T-helper 1 cell treated with Interleukin-12 subunit alpha and Interleukin-12 subunit beta and Interleukin-4 antibody, amounts not matched to agents 30 μg/mL and 1 μg/mL, for 36 hours (primary cell): ENCODE measurements around the gene SBNO2.
"Not testable (repeated sequence)": the region's sequence is repeated elsewhere in the genome, so short reads cannot be mapped to it uniquely, and the experiment has no call there.

Experiments
- H3K27ac Mint-ChIP-seq: one replicate; pipeline ENCODE4 v1.8.0; 2021; ENCODE audit warnings: mild to moderate bottlenecking, mixed read lengths
- H3K27me3 Mint-ChIP-seq: one replicate; pipeline ENCODE4 v1.8.0; 2021; ENCODE audit warnings: low read depth, mixed read lengths
- H3K36me3 Mint-ChIP-seq: one replicate; pipeline ENCODE4 v1.8.0; 2021; ENCODE audit warnings: low read depth, mixed read lengths
- H3K4me1 Mint-ChIP-seq: one replicate; pipeline ENCODE4 v1.8.0; 2021; ENCODE audit warnings: low read depth, mixed read lengths
- H3K4me3 Mint-ChIP-seq: one replicate; pipeline ENCODE4 v1.8.0; 2021; ENCODE audit warnings: mild to moderate bottlenecking, moderate library complexity, mixed read lengths
- H3K9me3 Mint-ChIP-seq: one replicate; pipeline ENCODE4 v1.8.0; 2021; ENCODE audit warnings: mixed read lengths

SBNO2 gene

GRCh38 chr19:1129084-1129483 is 45.0 kb downstream of the SBNO2 start:
- H3K9me3 Mint-ChIP-seq, H3K27me3 Mint-ChIP-seq, H3K27ac Mint-ChIP-seq: not testable (repeated sequence)
- Mint-ChIP-seq H3K4me1 (peaks cover 15% of the 10 kb centered on the region), H3K36me3 (peaks cover 18% of the 10 kb centered on the region), H3K4me3 (peak overlapping the region; percentile 7)

GRCh38 chr19:1128106-1128505 is 46.0 kb downstream of the SBNO2 start:
- peaks cover 11% of the 10 kb centered on the region for H3K4me1 Mint-ChIP-seq
- no peak overlapping the region for H3K4me3 Mint-ChIP-seq
- H3K36me3 Mint-ChIP-seq, result peaks cover 22% of the 10 kb centered on the region
- no peaks in the 10 kb centered on the region for H3K27me3 Mint-ChIP-seq
- H3K27ac Mint-ChIP-seq, result no peak overlapping the region
- H3K9me3 Mint-ChIP-seq, result no peaks in the 10 kb centered on the region

GRCh38 chr19:1126984-1127760 is 46.9 kb downstream of the SBNO2 start:
- no peaks in the 10 kb centered on the region for H3K9me3 Mint-ChIP-seq
- no peak overlapping the region for H3K4me3 Mint-ChIP-seq
- peaks cover 26% of the 10 kb centered on the region for H3K36me3 Mint-ChIP-seq
- H3K27ac Mint-ChIP-seq, result no peak overlapping the region
- H3K27me3 Mint-ChIP-seq, result no peaks in the 10 kb centered on the region
- peaks cover 13% of the 10 kb centered on the region for H3K4me1 Mint-ChIP-seq

- Mint-ChIP-seq H3K27me3 (no peaks in the 10 kb centered on the region), H3K27ac (no peak overlapping the region), H3K9me3 (no peaks in the 10 kb centered on the region), H3K4me1 (peaks cover 15% of the 10 kb centered on the region), H3K36me3 (peaks cover 32% of the 10 kb centered on the region), H3K4me3 (no peak overlapping the region)
Measured at GRCh38 chr19:1125601-1126467, 48.2 kb downstream of the SBNO2 start.

- Mint-ChIP-seq H3K27ac (no peak overlapping the region), H3K9me3 (no peaks in the 10 kb centered on the region), H3K4me3 (no peak overlapping the region), H3K27me3 (no peaks in the 10 kb centered on the region), H3K4me1 (peaks cover 11% of the 10 kb centered on the region), H3K36me3 (peaks cover 25% of the 10 kb centered on the region)
Measured at GRCh38 chr19:1123885-1124677, 50.0 kb downstream of the SBNO2 start.

- no peak overlapping the region for H3K4me3 Mint-ChIP-seq
- no peak overlapping the region for H3K27ac Mint-ChIP-seq
- H3K36me3 Mint-ChIP-seq, result peaks cover 25% of the 10 kb centered on the region
- peaks cover 11% of the 10 kb centered on the region for H3K4me1 Mint-ChIP-seq
- no peaks in the 10 kb centered on the region for H3K9me3 Mint-ChIP-seq
- no peaks in the 10 kb centered on the region for H3K27me3 Mint-ChIP-seq
Measured at GRCh38 chr19:1123381-1123780, 50.7 kb downstream of the SBNO2 start.

- no peaks in the 10 kb centered on the region for H3K9me3 Mint-ChIP-seq
- H3K4me3 Mint-ChIP-seq, result no peak overlapping the region
- H3K27ac Mint-ChIP-seq, result no peak overlapping the region
- H3K27me3 Mint-ChIP-seq, result no peaks in the 10 kb centered on the region
- H3K4me1 Mint-ChIP-seq, result peaks cover 11% of the 10 kb centered on the region
- H3K36me3 Mint-ChIP-seq, result peaks cover 27% of the 10 kb centered on the region
Measured at GRCh38 chr19:1122972-1123363, 51.1 kb downstream of the SBNO2 start.

GRCh38 chr19:1122021-1122971 is 51.8 kb downstream of the SBNO2 start:
- Mint-ChIP-seq H3K9me3 (no peaks in the 10 kb centered on the region), H3K27ac (no peak overlapping the region), H3K4me3 (no peak overlapping the region), H3K36me3 (peaks cover 27% of the 10 kb centered on the region), H3K27me3 (no peaks in the 10 kb centered on the region), H3K4me1 (peaks cover 10% of the 10 kb centered on the region)

- Mint-ChIP-seq H3K27ac (no peak overlapping the region), H3K9me3 (no peaks in the 10 kb centered on the region), H3K27me3 (no peaks in the 10 kb centered on the region), H3K4me1 (peaks cover 7% of the 10 kb centered on the region), H3K4me3 (no peak overlapping the region), H3K36me3 (peaks cover 22% of the 10 kb centered on the region)
Measured at GRCh38 chr19:1121395-1121794, 52.7 kb downstream of the SBNO2 start.

- Mint-ChIP-seq H3K27me3 (no peaks in the 10 kb centered on the region), H3K9me3 (no peaks in the 10 kb centered on the region), H3K27ac (no peak overlapping the region), H3K36me3 (peaks cover 17% of the 10 kb centered on the region), H3K4me1 (peaks cover 5% of the 10 kb centered on the region), H3K4me3 (no peak overlapping the region)
Measured at GRCh38 chr19:1119475-1120217, 54.4 kb downstream of the SBNO2 start.

GRCh38 chr19:1118999-1119398 is 55.1 kb downstream of the SBNO2 start:
- H3K27me3 Mint-ChIP-seq, result no peaks in the 10 kb centered on the region
- no peak overlapping the region for H3K27ac Mint-ChIP-seq
- peaks cover 5% of the 10 kb centered on the region for H3K4me1 Mint-ChIP-seq
- H3K9me3 Mint-ChIP-seq, result no peaks in the 10 kb centered on the region
- no peak overlapping the region for H3K4me3 Mint-ChIP-seq
- H3K36me3 Mint-ChIP-seq, result peaks cover 17% of the 10 kb centered on the region

- Mint-ChIP-seq H3K4me1 (peaks cover 2% of the 10 kb centered on the region), H3K27me3 (no peaks in the 10 kb centered on the region), H3K36me3 (peaks cover 11% of the 10 kb centered on the region)
Measured at GRCh38 chr19:1117654-1118053, 56.4 kb downstream of the SBNO2 start.

More at GRCh38 chr19:1117654-1118053, 56.4 kb downstream of the SBNO2 start:
- Mint-ChIP-seq H3K4me3 (no peak overlapping the region), H3K27ac (no peak overlapping the region), H3K9me3 (no peaks in the 10 kb centered on the region)
